Panc1 (cell line): ENCODE results near the gene PPP3R1. TPM values are rescaled to one million over a fixed set of nuclear protein-coding genes. Genes with fewer than 3 reads are reported as not detected.

ENCODE experiments used
- ATAC-seq: fragments of 200-7000 bp; cut with Tn5 transposase; 2 replicates; pipeline ENCODE4 v1.9.1; 2020; ENCODE audit warnings: mild to moderate bottlenecking, moderate library complexity
- BruUV-seq: library from RNA; stranded (reverse); fragments of 400-500 nt; replicated peaks from 2 replicates; lab custom pipeline; 2021; lab: Mats Ljungman, UMichigan
- CTCF ChIA-PET: fragments of 300-600 bp; sonication (Branson Sonifier 250); formaldehyde crosslinking; loops from one replicate; lab custom pipeline; 2022; ENCODE audit warnings: antibody characterized with exemption; lab: Charles Lee
- POLR2A ChIA-PET: fragments of 300-600 bp; sonication (Branson Sonifier 250); formaldehyde crosslinking; loops from one replicate; lab custom pipeline; 2022; ENCODE audit warnings: antibody characterized with exemption; lab: Charles Lee
- DNase-seq: peaks from one replicate; pipeline ENCODE4 v3.0.0-alpha.2; 2010; ENCODE audit warnings: low read depth, low spot score
- H3K27ac ChIP-seq: 2 replicates; pipeline ENCODE4 v1.5.1; 2011; ENCODE audit warnings: mild to moderate bottlenecking, low read length, inconsistent platforms
- H3K27me3 ChIP-seq: fragments of 200-500 bp; sonication (Bioruptor generic); 2 replicates; pipeline ENCODE4 v1.6.0; 2014; ENCODE audit warnings: low read length, inconsistent platforms; ENCODE audit not compliant: control insufficient read depth, insufficient read depth
- H3K36me3 ChIP-seq: fragments of 200-500 bp; sonication (Bioruptor generic); 2 replicates; pipeline ENCODE4 v1.5.1; 2014; ENCODE audit warnings: inconsistent platforms, mild to moderate bottlenecking, low read length, moderate library complexity; ENCODE audit not compliant: control insufficient read depth, insufficient read depth
- H3K4me1 ChIP-seq: 2 replicates; pipeline ENCODE4 v1.5.1; 2011; ENCODE audit warnings: inconsistent platforms, mild to moderate bottlenecking, low read length, moderate library complexity; ENCODE audit not compliant: control insufficient read depth, insufficient read depth
- H3K4me3 ChIP-seq, 2 experiments: 2 replicates each; pipeline ENCODE4 v1.5.1; 2011 to 2012; ENCODE audit warnings: low read depth in 2 of 2, low read length in 2 of 2, mild to moderate bottlenecking in 2 of 2, inconsistent platforms in 1 of 2, moderate library complexity in 1 of 2
- H3K9me3 ChIP-seq: fragments of 200-500 bp; sonication (Bioruptor generic); 2 replicates; pipeline ENCODE4 v1.5.1; 2014; ENCODE audit warnings: low read depth, mild to moderate bottlenecking, inconsistent platforms, low read length, moderate library complexity; ENCODE audit not compliant: control insufficient read depth, insufficient read depth
- CTCF ChIP-seq: fragments of 450-650 bp; IDR thresholded peaks from 2 replicates; pipeline ENCODE4 v1.5.1; 2017; ENCODE audit warnings: mild to moderate bottlenecking
- POLR2AphosphoS5 ChIP-seq: IDR thresholded peaks from 2 replicates; pipeline ENCODE4 v1.6.1; 2012; ENCODE audit warnings: mild to moderate bottlenecking, low read depth, low read length, moderate library complexity
- REST ChIP-seq, 2 experiments: IDR thresholded peaks; 2 replicates each; pipeline ENCODE4 v1.6.1; 2011 to 2012; ENCODE audit warnings: low read depth in 2 of 2, control low read depth in 1 of 2, low read length in 1 of 2, mild to moderate bottlenecking in 1 of 2, moderate library complexity in 1 of 2; ENCODE audit not compliant: insufficient read depth in 1 of 2
- SIN3A ChIP-seq: IDR thresholded peaks from 2 replicates; pipeline ENCODE4 v1.6.1; 2012; ENCODE audit warnings: low read depth, mild to moderate bottlenecking, low read length, moderate library complexity, borderline replicate concordance; ENCODE audit not compliant: insufficient read depth
- TCF7L2 ChIP-seq: IDR thresholded peaks from 2 replicates; pipeline ENCODE4 v1.6.1; 2011; ENCODE audit warnings: mild to moderate bottlenecking, low read depth, low read length, inconsistent platforms
- in situ Hi-C: cut with HindIII; loops from 2 replicates; pipeline ENCODE4 v1.10.0; 2016; ENCODE audit warnings: low sequenced_read_pairs, low pct_unique_long_range_greater_than_20kb
- intact Hi-C: fragments of 100-400 bp; cut with micrococcal nuclease; formaldehyde crosslinking; loops from one replicate; pipeline ENCODE4 v1.10.0; 2022; ENCODE audit not compliant: unreplicated experiment
- total RNA-seq: library from RNA; stranded (reverse); gene quantifications from one replicate; pipeline ENCODE4 v1.2.1, GENCODE V29; 2021; ENCODE audit not compliant: unreplicated experiment

The PPP3R1 gene
- total RNA-seq, 1 experiment from 2014 or later, result 77.9 TPM

GRCh38 chr2:68135448-68136320, 116.6 kb downstream of the PPP3R1 start:
- H3K4me3 ChIP-seq, result no peak overlapping the region
- ChIA-PET CTCF (no interaction called here), POLR2A (no interaction called here)
- in situ Hi-C loops, result no loop called here
- H3K4me1 ChIP-seq, result no peaks in the 10 kb centered on the region
- BruUV-seq, result no TSS peak
- no peak for ATAC-seq
- no peak overlapping the region for H3K27ac ChIP-seq
- H3K27me3 ChIP-seq, result no peaks in the 10 kb centered on the region
- H3K9me3 ChIP-seq, result no peaks in the 10 kb centered on the region
- intact Hi-C loops, result no loop called here
- TF ChIP-seq SIN3A (no peak), POLR2AphosphoS5 (no peak), CTCF (no peak), REST (IDR thresholded peaks at IDR 0.05; ENCODE audit: insufficient read depth in 1 of 2, low read depth in 2 of 2, low read length in 1 of 2) (no peak), TCF7L2 (no peak)
- H3K36me3 ChIP-seq, result peaks cover 2% of the 10 kb centered on the region; the same call in 1 of the 2 replicates
- no peak for DNase-seq

GRCh38 chr2:68134554-68134953, 117.8 kb downstream of the PPP3R1 start:
- intact Hi-C loops (no loop called here), in situ Hi-C loops (no loop called here)
- ChIA-PET POLR2A (no interaction called here), CTCF (no interaction called here)
- DNase-seq (no peak), ATAC-seq (no peak)
- Histone ChIP-seq H3K27ac (no peak overlapping the region), H3K36me3 (peaks cover 2% of the 10 kb centered on the region; the same call in 1 of the 2 replicates), H3K9me3 (no peaks in the 10 kb centered on the region), H3K27me3 (no peaks in the 10 kb centered on the region), H3K4me1 (no peaks in the 10 kb centered on the region), H3K4me3 (no peak overlapping the region)
- TF ChIP-seq CTCF (no peak), SIN3A (no peak), POLR2AphosphoS5 (no peak)
- BruUV-seq, result no TSS peak
